GM21576 (cell line): ENCODE data around the gene CARD6.
A peak's percentile ranks its signal among the peaks of the same experiment; 100 is the strongest.
"Not testable (repeated sequence)": the region's sequence is repeated elsewhere in the genome, so short reads cannot be mapped to it uniquely, and the experiment has no call there.

Experiments used
- ATAC-seq: cut with Tn5 transposase; IDR thresholded peaks from one replicate; pipeline ENCODE4 v1.9.1; 2021; ENCODE audit warnings: mild to moderate bottlenecking, moderate library complexity; ENCODE audit not compliant: unreplicated experiment

The CARD6 gene

GRCh38 chr5:40827188-40827977 is 13.8 kb upstream of the CARD6 start:
- ATAC-seq: no peak

GRCh38 chr5:40828021-40828631 is 13.0 kb upstream of the CARD6 start:
- ATAC-seq: no peak

GRCh38 chr5:40828690-40829661 is 12.2 kb upstream of the CARD6 start:
- ATAC-seq: no peak

- ATAC-seq: no peak
Measured at GRCh38 chr5:40829748-40830533, 11.2 kb upstream of the CARD6 start.

GRCh38 chr5:40831346-40832210 is 9.6 kb upstream of the CARD6 start:
- no peak for ATAC-seq

- ATAC-seq: no peak
Measured at GRCh38 chr5:40832345-40832744, 8.8 kb upstream of the CARD6 start.

- no peak for ATAC-seq
Measured at GRCh38 chr5:40833712-40834229, 7.4 kb upstream of the CARD6 start.

- no peak for ATAC-seq
Measured at GRCh38 chr5:40834391-40834848, 6.7 kb upstream of the CARD6 start.

GRCh38 chr5:40834849-40835787 is 6.0 kb upstream of the CARD6 start, which contains the start of gene RPL37:
RPL37 (minus strand) TSS chr5:40835222; CDS start chr5:40835185, 37 bp downstream.
- ATAC-seq: peak; percentile 99

GRCh38 chr5:40838086-40838485 is 3.1 kb upstream of the CARD6 start:
- ATAC-seq: no peak

GRCh38 chr5:40842351-40842750 is 1.2 kb downstream of the CARD6 start:
- no peak for ATAC-seq

GRCh38 chr5:40844565-40844964 is 3.4 kb downstream of the CARD6 start:
- ATAC-seq: no peak

GRCh38 chr5:40846371-40846770 is 5.2 kb downstream of the CARD6 start:
- ATAC-seq: no peak

- no peak for ATAC-seq
Measured at GRCh38 chr5:40847525-40847924, 6.4 kb downstream of the CARD6 start.

- no peak for ATAC-seq
Measured at GRCh38 chr5:40853632-40854192, 12.5 kb downstream of the CARD6 start.

- no peak for ATAC-seq
Measured at GRCh38 chr5:40860711-40861110, 19.5 kb downstream of the CARD6 start.

GRCh38 chr5:40865004-40865403 is 23.8 kb downstream of the CARD6 start:
- not testable (repeated sequence) for ATAC-seq

- no peak for ATAC-seq
Measured at GRCh38 chr5:40866844-40867243, 25.7 kb downstream of the CARD6 start.
